C1 segment of cervical spinal cord (tissue), 14 donors: ENCODE results near the gene RPS6KC1.
A peak's percentile ranks its signal among the peaks of the same experiment; 100 is the strongest.
"Not testable (repeated sequence)": the region's sequence is repeated elsewhere in the genome, so short reads cannot be mapped to it uniquely, and the experiment has no call there.

Source experiments
- DNase-seq, 14 donors: peaks; one replicate each; lab custom pipeline; 2025; lab: John Stamatoyannopoulos, UW

RPS6KC1 gene

GRCh38 chr1:213279410-213279809 is 228.4 kb downstream of the RPS6KC1 start:
- no peak for DNase-seq

- DNase-seq = peak in 3 of 14 donors; percentile 1 to 10 (median 4)
These were observed 230.7 kb downstream of the RPS6KC1 start for GRCh38 chr1:213281640-213282301.

GRCh38 chr1:213284626-213285025 is 233.6 kb downstream of the RPS6KC1 start:
- DNase-seq = no peak

- no peak for DNase-seq
These were observed 235.2 kb downstream of the RPS6KC1 start for GRCh38 chr1:213286235-213286634.

- no peak for DNase-seq
These were observed 236.9 kb downstream of the RPS6KC1 start for GRCh38 chr1:213287987-213288386.

- DNase-seq = no peak
These were observed 240.5 kb downstream of the RPS6KC1 start for GRCh38 chr1:213291526-213291925.

GRCh38 chr1:213292614-213293013 is 241.6 kb downstream of the RPS6KC1 start:
- no peak for DNase-seq

- DNase-seq = no peak
These were observed 244.8 kb downstream of the RPS6KC1 start for GRCh38 chr1:213295860-213296259.

GRCh38 chr1:213296558-213296957 is 245.5 kb downstream of the RPS6KC1 start:
- DNase-seq = no peak

- DNase-seq = no peak
These were observed 246.0 kb downstream of the RPS6KC1 start for GRCh38 chr1:213297021-213297420.

GRCh38 chr1:213300433-213300832 is 249.4 kb downstream of the RPS6KC1 start:
- no peak for DNase-seq

GRCh38 chr1:213301524-213301923 is 250.5 kb downstream of the RPS6KC1 start:
- DNase-seq = not testable (repeated sequence)

- DNase-seq = no peak
These were observed 252.2 kb downstream of the RPS6KC1 start for GRCh38 chr1:213303286-213303685.

- DNase-seq = no peak
These were observed 264.5 kb downstream of the RPS6KC1 start for GRCh38 chr1:213315571-213315970.

- not testable (repeated sequence) for DNase-seq
These were observed 267.4 kb downstream of the RPS6KC1 start for GRCh38 chr1:213318458-213318857.

GRCh38 chr1:213320191-213320870 is 269.3 kb downstream of the RPS6KC1 start:
- DNase-seq = no peak
